Umbilical cord (tissue), 2 donors: Measurements from ENCODE around the gene PRAMEF26. TPM values are rescaled to one million over a fixed set of nuclear protein-coding genes. Genes with fewer than 3 reads are reported as not detected.
"Not testable (repeated sequence)": the region's sequence is repeated elsewhere in the genome, so short reads cannot be mapped to it uniquely, and the experiment has no call there.

ENCODE experiments used
- DNase-seq: peaks from one replicate; pipeline ENCODE4 v3.0.0-alpha.2; 2015; ENCODE audit warnings: low spot score
- total RNA-seq: library from RNA; depleted of rRNA; stranded (reverse); fragments of >200 nt; gene quantifications from one replicate; pipeline ENCODE4 v1.2.3, GENCODE V29; 2014; ENCODE audit warnings: low replicate concordance; ENCODE audit not compliant: insufficient read depth

PRAMEF26 gene
- not detected for total RNA-seq

GRCh38 chr1:13155909-13156308 is at the start of gene PRAMEF26:
Gene PRAMEF26, minus strand, starts transcription at chr1:13156009. Its CDS starts 2,914 bp downstream, at chr1:13153095.
- not testable (repeated sequence) for DNase-seq

DNA sequence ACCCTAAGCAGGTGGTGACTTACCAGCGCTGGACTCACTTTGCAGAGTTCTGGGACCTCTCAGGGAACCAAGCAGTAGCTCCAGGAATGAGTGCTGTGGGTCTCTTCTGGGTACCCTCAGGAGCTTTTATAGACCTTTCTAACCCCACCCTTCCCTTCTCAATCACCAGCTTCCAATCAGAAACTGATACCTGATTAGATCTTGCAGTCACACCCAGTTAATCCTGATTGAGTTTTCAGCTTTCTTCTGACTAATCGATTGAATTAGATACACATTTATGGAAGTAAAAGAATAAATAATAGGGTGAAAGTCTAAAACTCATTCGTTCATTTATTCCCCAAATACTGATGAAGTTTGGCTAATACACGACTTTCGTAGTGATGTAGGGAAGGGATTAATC is 45.5 kb upstream of the PRAMEF26 start, which contains the start of gene PRAMEF13:
PRAMEF13 (minus strand) TSS at position 101 of the 400 bp plus-strand sequence. CDS start 1,820 bp downstream, outside the sequence.
- not testable (repeated sequence) for DNase-seq

DNA sequence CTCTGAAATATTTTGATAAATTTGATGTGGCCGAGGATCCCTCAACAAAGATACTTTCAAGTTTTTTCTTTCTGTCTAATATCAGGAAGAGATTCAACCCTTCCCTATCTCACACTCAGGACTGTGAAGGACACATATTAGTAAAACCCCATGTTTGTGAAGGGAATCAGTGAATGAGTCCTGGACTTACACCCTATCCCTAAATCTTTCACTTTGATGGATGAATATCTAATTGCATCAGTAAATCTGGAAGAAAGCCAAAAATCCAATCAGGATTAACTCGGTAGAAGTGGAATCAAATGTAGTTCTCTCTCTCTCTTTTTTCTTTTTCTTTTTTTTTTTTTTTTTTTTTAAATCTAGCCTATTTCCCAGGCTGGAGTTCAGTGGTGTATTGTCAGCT is 15.7 kb upstream of the PRAMEF26 start, which contains the start of gene PRAMEF9:
PRAMEF9 (plus strand) TSS at position 301 of the 400 bp plus-strand sequence. CDS start 3,433 bp downstream, outside the sequence.
- not testable (repeated sequence) for DNase-seq

DNA sequence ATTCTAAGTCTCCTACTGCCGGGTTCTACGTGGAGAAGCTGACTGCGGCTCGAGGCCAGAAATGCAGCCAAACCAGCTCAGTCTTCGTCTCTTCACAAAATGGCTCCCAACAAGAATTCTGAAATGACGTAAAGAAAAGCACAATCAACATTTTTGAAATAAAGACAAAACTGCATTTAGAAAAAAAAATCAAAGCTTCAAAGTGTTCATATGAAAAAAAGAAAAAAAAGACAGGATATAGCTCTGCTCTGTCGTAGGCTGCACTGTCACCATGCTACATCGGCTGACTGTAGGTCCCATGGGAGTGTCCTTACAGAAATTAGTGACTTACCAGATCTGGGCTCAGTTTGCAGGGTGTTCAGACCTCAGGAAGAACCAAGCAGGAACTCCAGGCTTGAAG is 9.7 kb upstream of the PRAMEF26 start, which contains the start of gene HNRNPCL4:
HNRNPCL4 (minus strand) TSS at position 101 of the 400 bp plus-strand sequence. CDS start 164 bp downstream, outside the sequence.
- not testable (repeated sequence) for DNase-seq

DNA sequence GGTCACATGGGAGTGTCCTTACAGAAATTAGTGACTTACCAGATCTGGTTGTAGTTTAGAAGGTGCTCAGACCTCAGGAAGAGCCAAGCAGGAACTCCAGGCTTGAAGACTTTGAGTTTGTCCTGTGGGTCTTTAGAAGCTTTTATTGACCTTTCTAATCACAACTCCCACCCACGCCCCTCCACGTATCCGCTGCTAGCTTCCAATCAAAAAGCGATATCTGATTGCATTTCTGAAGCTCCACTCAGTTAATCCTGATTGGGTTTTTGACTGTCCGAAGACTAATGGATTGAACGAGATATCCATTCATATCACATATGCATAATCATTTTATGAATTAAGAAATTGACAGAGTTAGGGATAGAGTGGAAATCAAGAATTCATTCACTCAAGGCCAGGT is 39.1 kb downstream of the PRAMEF26 start, which contains the start of gene HNRNPCL2:
HNRNPCL2 (minus strand) TSS at position 101 of the 400 bp plus-strand sequence. CDS start 454 bp downstream, outside the sequence.
- DNase-seq, result not testable (repeated sequence)

Other genes with a start within 250 kb of the PRAMEF26 start
- gene PRAMEF7, start 239.4 kb downstream of the PRAMEF26 start, total RNA-seq, result not detected
- not detected for gene PRAMEF6, start 208.4 kb downstream of the PRAMEF26 start, total RNA-seq
- not detected for gene PRAMEF27, start 99.4 kb downstream of the PRAMEF26 start, total RNA-seq
- 2.9 TPM for gene HNRNPCL3, start 95.2 kb downstream of the PRAMEF26 start, total RNA-seq
- not detected for gene PRAMEF25, start 85.2 kb downstream of the PRAMEF26 start, total RNA-seq
- 2.2 TPM for gene HNRNPCL2, start 39.2 kb downstream of the PRAMEF26 start, total RNA-seq
- gene HNRNPCL4, start 9.6 kb upstream of the PRAMEF26 start, total RNA-seq, result not detected
- not detected for gene PRAMEF9, start 15.8 kb upstream of the PRAMEF26 start, total RNA-seq
- not detected for gene PRAMEF13, start 45.4 kb upstream of the PRAMEF26 start, total RNA-seq
- 1.4 TPM for gene PRAMEF18, start 70.1 kb upstream of the PRAMEF26 start, total RNA-seq
- gene PRAMEF5, start 98.2 kb upstream of the PRAMEF26 start, total RNA-seq, result not detected
- gene PRAMEF8, start 129.1 kb upstream of the PRAMEF26 start, total RNA-seq, result 0.48 TPM
- not detected for gene PRAMEF33, start 147.5 kb upstream of the PRAMEF26 start, total RNA-seq
- 0.48 TPM for gene PRAMEF15, start 159.6 kb upstream of the PRAMEF26 start, total RNA-seq
- not detected for gene PRAMEF14, start 191.1 kb upstream of the PRAMEF26 start, total RNA-seq
- gene PRAMEF19, start 215.9 kb upstream of the PRAMEF26 start, total RNA-seq, result not detected
- gene PRAMEF17, start 233.6 kb upstream of the PRAMEF26 start, total RNA-seq, result 1.9 TPM